RPMI7951 (cell line): ENCODE measurements around the gene CDH16. TPM values are rescaled to one million over a fixed set of nuclear protein-coding genes. Genes with fewer than 3 reads are reported as not detected.

Source experiments
- DNase-seq: peaks from one replicate; pipeline ENCODE4 v3.0.0-alpha.2; 2012; ENCODE audit warnings: low read depth
- total RNA-seq: library from RNA; depleted of rRNA; stranded (reverse); fragments of >200 nt; shearing (Covaris generic); gene quantifications from 2 replicates; pipeline ENCODE4 v1.2.3, GENCODE V29; 2014

CDH16 gene
- total RNA-seq, 1 experiment from 2014 or later = not detected

GRCh38 chr16:66895999-66896398 is 22.7 kb downstream of the CDH16 start:
- no peak for DNase-seq

GRCh38 chr16:66895689-66895979 is 23.1 kb downstream of the CDH16 start:
- no peak for DNase-seq

- peak; percentile 75 for DNase-seq
These were observed 23.6 kb downstream of the CDH16 start for GRCh38 chr16:66894948-66895688.

GRCh38 chr16:66894055-66894454 is 24.6 kb downstream of the CDH16 start:
- no peak for DNase-seq

GRCh38 chr16:66891797-66892196 is 26.9 kb downstream of the CDH16 start:
- no peak for DNase-seq

- no peak for DNase-seq
These were observed 27.3 kb downstream of the CDH16 start for GRCh38 chr16:66891360-66891759.

GRCh38 chr16:66890799-66891198 is 27.9 kb downstream of the CDH16 start:
- no peak for DNase-seq

- DNase-seq = no peak
These were observed 29.1 kb downstream of the CDH16 start for GRCh38 chr16:66889622-66890021.

DNA sequence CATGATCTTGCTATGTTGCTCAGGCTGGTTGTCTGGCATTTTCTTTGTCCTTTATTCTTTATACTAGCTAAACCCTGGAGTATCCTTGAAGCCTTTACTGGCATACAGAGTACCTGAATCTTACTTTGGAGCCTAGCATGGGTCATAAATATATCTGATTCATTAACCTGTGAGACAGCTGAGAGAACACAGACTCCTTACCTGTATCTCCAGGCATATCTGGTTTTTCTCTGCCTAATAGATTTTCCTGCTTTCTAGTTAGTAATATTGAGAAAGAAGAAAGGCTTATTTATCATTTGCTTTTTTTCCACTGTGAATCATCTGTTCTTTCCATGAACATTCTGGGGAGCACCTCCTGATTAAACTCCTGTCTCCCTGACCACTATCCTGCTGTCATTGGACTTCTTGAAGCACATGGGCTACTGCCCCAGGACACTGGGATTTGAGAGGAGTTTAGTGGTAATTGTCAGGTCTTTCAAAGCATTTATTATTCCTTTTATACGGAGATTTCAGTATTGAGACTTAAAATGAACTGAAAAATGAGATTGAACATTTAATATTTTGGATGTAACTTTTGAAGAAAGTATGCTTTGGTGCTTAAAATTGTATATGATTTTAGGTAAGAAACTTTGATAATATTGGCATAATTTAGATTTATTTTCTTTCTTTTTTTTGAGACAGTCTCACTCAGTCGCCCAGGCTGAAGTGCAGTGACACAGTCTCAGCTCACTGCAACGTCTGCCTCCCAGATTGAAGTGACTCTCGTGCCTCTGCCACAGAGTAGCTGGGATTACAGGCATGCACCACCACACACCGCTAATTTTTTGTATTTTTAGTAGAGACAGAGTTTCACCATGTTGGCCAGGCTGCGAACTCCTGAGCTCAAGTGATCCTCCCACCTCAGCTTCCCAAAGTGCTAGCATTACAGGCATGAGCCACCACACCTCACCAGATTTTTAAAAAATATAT is 29.8 kb downstream of the CDH16 start:
- no peak for DNase-seq

GRCh38 chr16:66886914-66887313 is 31.8 kb downstream of the CDH16 start:
- DNase-seq = peak; percentile 50

GRCh38 chr16:66886321-66886720 is 32.4 kb downstream of the CDH16 start:
- DNase-seq = no peak

GRCh38 chr16:66885491-66885890 is 33.2 kb downstream of the CDH16 start:
- no peak for DNase-seq

DNA sequence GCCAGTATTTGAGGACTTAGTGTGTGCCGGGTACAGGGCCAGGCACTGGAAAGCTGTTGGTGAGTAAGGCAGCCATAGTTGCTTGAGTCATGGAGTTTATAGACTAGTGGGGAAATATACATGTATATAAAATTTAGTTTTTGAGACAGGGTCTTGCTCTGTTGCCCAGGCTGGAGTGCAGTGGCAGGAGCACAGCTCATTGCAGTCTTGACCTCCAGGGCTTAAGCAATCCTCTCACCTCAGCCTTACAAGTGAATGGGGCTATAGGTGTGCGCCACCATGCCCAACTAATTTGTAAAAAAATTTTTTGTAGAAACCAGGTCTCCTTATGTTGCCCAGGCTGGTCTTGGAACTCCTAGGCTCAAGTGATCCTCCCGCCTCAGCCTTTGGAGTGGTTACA is 36.0 kb downstream of the CDH16 start:
- DNase-seq = no peak

DNA sequence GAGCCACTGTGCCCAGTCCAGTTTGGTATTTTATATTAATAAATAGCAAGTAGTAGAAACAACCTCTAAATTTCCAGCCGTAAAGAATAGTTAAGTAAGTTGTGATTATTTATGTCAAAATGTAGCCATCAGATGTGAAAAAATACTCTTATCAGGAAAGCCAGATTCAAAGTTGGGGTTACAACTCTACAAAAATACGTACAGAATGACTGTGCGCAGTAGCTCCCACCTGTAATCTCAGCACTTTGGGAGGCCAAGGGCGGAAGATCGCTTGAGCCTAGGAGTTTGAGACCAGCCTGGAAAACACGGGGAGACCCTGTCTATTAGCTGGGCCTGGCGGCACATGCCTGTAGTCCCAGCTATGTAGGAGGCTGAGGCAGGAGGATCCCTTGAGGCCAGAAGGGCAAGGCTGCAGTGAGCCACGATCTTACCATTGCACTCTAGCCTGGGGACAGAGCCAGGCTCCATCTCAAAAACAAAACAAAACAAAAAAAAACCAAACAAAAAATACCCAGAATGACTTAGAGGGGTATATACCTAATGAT is 36.6 kb downstream of the CDH16 start:
- DNase-seq = no peak

DNA sequence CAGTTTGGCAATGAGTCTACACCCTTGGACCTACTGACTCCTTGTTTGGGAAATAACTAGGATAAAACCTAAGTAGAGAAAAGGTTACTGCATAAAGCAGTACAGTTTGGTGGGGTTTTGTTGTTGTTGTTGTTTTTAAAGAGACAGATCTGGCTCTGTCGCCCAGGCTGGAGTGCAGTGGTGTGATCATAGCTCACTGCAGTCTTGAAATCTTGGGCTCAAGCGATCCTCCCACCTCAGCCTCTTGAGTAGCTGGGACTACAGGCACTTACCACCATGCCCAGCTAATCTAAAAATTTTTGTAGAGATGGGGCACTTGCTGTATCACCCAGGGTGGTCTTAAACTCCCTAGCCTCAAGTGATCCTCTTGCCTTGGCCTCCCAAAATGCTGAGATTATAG is 37.1 kb downstream of the CDH16 start:
- DNase-seq = no peak

- DNase-seq = no peak
These were observed 37.7 kb downstream of the CDH16 start for GRCh38 chr16:66881014-66881417.

DNA sequence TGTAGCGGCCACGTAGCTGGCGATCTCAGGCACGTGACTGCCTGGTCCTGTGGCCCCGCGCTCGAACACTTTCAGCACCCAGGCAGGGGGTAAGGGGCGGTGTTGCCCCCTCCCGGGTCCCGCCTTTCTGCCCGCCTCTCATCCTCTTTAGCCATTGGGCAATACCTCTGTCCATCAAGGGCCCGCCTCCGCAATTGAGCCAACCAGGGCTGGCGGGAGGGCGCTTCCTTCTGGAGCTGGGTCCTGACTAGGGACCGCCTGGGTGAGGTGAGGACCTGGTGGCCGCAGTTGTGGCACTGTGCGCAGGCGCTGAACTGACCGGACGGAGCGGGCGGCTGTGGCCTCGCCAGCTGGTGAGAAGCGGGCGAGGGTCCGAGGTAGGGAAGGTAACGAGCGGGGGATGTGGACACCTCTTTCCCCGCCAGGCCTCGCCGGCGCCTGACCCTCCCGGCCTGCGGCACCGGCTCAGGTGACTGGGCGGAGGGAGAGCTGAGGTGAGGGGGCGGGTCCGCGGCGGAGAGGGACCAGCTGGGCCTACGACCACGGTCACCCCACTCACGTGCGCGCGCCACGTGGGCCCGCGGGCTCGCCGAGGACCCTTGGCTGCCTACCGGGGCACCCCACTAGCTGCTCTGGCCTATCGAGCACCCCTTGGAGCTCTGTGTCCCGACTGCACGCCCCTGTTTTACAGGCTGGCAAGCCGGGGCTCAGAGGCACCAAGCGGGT is 38.2 kb downstream of the CDH16 start, which contains the start of gene PDP2:
Gene PDP2, plus strand, starts transcription at position 228 of the 726 bp plus-strand sequence. CDS start 3,770 bp downstream, outside the sequence.
- DNase-seq = peak; percentile 95

- DNase-seq = peak; percentile 76
These were observed 40.6 kb downstream of the CDH16 start for GRCh38 chr16:66878067-66878466.

DNA sequence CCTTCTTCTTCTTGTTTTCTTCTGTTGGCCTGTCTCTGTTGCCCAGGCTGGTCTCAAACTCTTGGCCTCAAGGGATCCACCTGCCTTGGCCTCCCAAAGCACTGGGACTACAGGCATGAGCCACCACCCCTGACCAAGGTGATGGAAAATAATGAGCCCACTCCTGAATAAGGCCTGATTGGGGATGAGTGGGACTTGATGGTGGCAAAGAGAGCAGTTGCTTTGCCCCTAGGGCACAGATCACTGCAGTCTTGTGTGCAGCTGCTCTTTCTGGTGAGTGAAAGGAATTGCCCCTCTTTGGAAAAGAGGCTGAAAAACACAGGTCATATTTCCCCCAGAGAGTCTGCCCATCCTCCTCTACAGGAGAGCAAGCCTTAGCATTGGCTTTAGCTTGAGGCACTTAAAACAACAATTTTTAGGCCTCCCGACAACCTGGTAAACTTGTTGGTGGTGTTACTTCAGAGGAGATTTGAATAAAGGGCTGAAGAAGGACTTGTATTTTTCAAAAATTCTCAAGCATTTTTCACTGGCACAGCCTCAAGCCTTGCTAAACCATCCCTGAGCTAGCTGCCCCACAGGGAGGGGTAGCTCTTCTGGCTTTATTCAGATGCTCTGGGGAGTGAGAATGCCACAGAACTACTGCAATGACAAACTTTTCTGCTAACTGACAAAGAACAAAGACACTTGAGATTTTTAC is 44.5 kb downstream of the CDH16 start:
- peak; percentile 86 for DNase-seq

DNA sequence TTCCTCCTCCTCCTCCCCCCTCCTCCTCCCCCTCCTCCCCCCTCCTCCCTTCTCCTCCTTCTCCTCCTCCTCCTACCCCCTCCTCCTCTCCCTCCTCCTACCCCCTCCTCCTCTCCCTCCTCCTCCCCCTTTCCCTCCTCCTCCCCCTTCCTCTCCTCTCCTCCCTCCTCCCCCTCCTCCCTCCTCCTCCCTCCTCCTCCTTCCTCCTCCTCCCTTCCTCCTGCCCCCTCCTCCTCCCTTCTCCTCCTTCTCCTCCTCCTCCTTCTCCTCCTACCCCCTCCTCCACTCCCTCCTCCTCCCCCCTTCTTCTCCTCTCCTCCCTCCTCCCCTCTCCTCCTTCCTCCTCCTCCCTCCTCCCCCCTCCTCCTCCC is 45.0 kb downstream of the CDH16 start:
- DNase-seq = no peak

- peak; percentile 100 for DNase-seq
These were observed 45.6 kb downstream of the CDH16 start for GRCh38 chr16:66872943-66873684.
